Measurements from ENCODE around the gene IL15RA.
"Not testable (repeated sequence)": the region's sequence is repeated elsewhere in the genome, so short reads cannot be mapped to it uniquely, and the experiment has no call there.

Gene IL15RA

DNA sequence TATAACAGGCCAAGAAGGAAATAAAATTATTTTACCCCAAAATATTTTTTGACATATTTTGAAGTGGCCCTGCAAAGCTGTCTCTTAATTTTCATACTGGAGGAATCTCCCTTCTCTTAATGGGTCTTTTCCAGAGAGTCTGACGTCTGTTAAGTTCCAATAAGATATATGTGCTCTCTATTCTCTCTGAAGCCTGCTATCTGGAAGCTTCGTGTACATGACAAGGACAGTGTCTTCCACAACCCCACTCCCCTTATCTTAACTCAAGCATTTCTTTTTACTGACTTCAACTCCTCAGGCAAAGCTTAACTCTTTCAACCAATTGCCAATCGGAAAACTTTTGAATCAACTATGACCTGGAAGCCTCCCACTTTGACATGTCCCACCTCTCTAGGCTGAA lies 29.2 kb upstream of the IL15RA start:
- no peak overlapping the region for H3K4me3 ChIP-seq (ENCODE audit: low read depth, low read length)
- no peak for TF ChIP-seq CTCF (IDR thresholded peaks at IDR 0.05; ENCODE audit: borderline replicate concordance, insufficient read depth, low read depth, low read length)

DNA sequence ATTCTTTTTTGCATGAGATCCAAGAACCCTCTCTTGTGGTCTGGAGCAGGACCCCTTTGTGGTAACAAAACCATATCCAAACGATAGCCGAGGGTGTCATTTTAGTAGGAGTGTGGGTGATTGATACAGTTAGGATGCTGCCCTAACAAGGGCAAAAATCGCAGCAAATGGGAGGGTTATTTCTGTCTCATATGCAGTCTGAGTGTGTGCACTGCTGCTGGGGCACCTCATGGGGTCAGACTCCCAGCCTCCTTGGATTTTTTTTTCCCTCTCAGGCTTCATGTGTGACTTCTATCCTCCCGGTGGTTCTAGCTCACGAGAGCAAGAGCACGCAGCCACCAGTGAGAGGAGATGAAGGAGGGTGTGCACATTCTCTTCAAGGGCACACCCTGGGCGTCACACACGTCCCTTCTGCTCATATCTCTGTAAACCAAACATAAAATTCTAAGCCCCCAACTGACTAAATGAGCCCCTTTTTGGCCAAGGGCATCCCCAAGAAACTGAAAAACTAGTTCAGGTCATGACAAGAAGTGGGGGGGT lies 28.6 kb upstream of the IL15RA start:
- TF ChIP-seq CTCF (IDR thresholded peaks at IDR 0.05; ENCODE audit: borderline replicate concordance, insufficient read depth, low read depth, low read length): no peak
- H3K4me3 ChIP-seq (ENCODE audit: low read depth, low read length): no peak overlapping the region

DNA sequence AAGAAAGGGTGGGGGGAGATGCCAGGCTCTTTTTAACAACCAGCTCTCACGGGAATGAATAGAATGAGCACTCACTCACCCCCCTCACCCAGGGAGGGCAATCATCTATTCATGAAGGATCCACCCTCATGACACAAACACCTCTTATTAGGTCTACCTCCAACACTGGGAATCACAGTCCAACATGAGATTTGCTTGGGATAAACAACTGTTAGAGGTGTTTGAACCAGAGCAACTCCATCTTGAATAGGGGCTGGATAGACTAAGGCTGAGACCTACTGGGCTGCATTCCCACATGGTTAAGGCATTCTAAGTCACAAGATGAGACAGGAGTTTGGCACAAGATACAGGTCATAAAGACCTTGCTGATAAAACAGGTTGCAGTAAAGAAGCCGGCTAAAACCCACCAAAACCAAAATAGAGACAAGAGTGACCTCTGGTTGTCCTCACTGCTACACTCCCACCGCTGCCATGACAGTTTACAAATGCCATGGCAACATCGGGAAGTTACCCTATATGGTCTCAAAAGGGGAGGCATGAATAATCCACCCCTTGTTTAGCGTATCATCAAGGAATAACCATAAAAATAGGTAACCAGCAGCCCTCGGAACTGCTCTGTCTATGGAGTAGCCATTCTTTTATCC lies 27.9 kb upstream of the IL15RA start:
- H3K4me3 ChIP-seq (ENCODE audit: low read depth, low read length): not testable (repeated sequence)

GRCh38 chr10:6002809-6003510 lies 25.6 kb upstream of the IL15RA start:
- TF ChIP-seq CTCF (IDR thresholded peaks at IDR 0.05; ENCODE audit: borderline replicate concordance, insufficient read depth, low read depth, low read length): no peak
- no peak overlapping the region for H3K4me3 ChIP-seq (ENCODE audit: low read depth, low read length)

DNA sequence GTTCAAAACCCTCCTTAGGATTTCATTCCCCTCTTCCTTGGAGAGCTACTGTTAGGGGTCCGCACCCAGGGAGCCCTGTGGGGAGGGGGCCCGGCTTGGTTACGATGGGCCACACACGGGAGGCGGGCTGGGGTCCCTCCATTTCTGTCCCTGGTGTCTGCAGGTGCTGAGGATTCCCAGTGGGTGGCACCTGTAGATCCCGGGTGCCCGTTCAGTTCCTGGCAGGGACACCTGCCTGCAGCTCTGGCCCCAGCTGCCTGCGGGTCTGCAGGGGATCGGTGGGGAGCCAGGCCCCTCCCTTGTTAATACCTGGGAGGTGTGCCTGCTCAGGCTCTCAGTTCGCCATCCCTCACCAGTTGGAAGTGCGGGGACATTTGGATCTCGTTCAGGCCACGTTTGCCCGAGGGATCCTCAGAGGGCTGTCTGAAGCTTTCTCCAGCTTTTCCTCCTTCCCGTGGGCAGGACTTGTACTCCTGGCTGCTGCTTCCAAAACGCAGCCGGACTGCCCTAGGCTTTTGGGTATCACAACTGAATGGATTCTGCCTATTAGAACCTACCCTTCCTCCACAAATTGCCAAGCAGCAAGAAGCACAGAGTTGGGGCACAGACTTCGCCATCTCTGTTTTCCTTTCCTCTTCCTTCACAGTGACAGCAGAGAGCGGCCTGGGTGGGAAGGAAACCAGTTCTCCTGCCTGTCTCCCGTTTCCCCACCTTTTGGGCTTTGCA lies 22.3 kb upstream of the IL15RA start:
- no peak for TF ChIP-seq CTCF (IDR thresholded peaks at IDR 0.05; ENCODE audit: borderline replicate concordance, insufficient read depth, low read depth, low read length)
- no peak overlapping the region for H3K4me3 ChIP-seq (ENCODE audit: low read depth, low read length)

GRCh38 chr10:5996696-5997095 lies 19.4 kb upstream of the IL15RA start:
- no peak overlapping the region for H3K4me3 ChIP-seq (ENCODE audit: low read depth, low read length)
- TF ChIP-seq CTCF (IDR thresholded peaks at IDR 0.05; ENCODE audit: borderline replicate concordance, insufficient read depth, low read depth, low read length): no peak

DNA sequence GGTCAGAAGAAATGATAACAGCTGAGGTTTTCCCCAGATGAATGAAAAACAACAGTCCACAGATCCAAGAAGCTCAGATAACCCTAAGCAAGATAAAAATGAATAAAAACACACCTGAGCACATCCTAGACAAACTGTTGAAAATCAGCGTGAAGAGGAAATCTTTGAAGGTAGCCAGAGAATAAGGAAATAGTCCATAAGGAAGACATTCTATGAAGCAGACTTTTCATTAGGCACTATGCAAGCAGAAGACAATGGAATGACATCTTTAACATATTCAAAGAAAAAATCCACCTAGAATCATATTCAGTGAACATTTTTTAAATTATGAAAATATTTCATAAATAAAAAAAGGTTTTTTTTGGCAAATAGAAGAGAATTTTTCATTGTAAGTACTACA lies 15.1 kb upstream of the IL15RA start:
- no peak for TF ChIP-seq CTCF (IDR thresholded peaks at IDR 0.05; ENCODE audit: borderline replicate concordance, insufficient read depth, low read depth, low read length)
- no peak overlapping the region for H3K4me3 ChIP-seq (ENCODE audit: low read depth, low read length)

Measured in GM12875 (cell line).